H1 (cell line): Measurements from ENCODE around the gene NDUFV1. TPM values are rescaled to one million over a fixed set of nuclear protein-coding genes. Genes with fewer than 3 reads are reported as not detected.

Experiments used
- BACH1 ChIP-seq: IDR thresholded peaks from 2 replicates; pipeline ENCODE4 v1.6.1; 2012; ENCODE audit warnings: low read length, improper control_type of control experiment
- CHD1 ChIP-seq: IDR thresholded peaks from 2 replicates; pipeline ENCODE4 v1.6.1; 2012; ENCODE audit warnings: low read depth, low read length, improper control_type of control experiment
- CHD7 ChIP-seq: fragments of 300-600 bp; sonication (generic); IDR thresholded peaks from 2 replicates; pipeline ENCODE4 v1.7.1; 2012; ENCODE audit warnings: low read length, moderate library complexity, mild to moderate bottlenecking, inconsistent platforms; ENCODE audit not compliant: insufficient replicate concordance
- FOSL1 ChIP-seq: IDR thresholded peaks from 2 replicates; pipeline ENCODE4 v1.6.1; 2011; ENCODE audit warnings: mild to moderate bottlenecking, low read depth, low read length, moderate library complexity; ENCODE audit not compliant: insufficient read depth
- HDAC2 ChIP-seq, 2 experiments: fragments of 300-600 bp in 1 of 2; sonication (generic) in 1 of 2; IDR thresholded peaks; 2 replicates each; pipeline ENCODE4 v1.6.1; 2011 to 2012; ENCODE audit warnings: low read depth in 2 of 2, low read length in 2 of 2, mild to moderate bottlenecking in 2 of 2, moderate library complexity in 2 of 2, borderline replicate concordance in 1 of 2, inconsistent platforms in 1 of 2
- JUND ChIP-seq: IDR thresholded peaks from 2 replicates; pipeline ENCODE4 v1.6.1; 2011; ENCODE audit warnings: mild to moderate bottlenecking, improper control_type of control experiment, low read length
- MAFK ChIP-seq: IDR thresholded peaks from 2 replicates; pipeline ENCODE4 v1.6.1; 2012; ENCODE audit warnings: low read depth, mild to moderate bottlenecking, improper control_type of control experiment, low read length
- NANOG ChIP-seq: IDR thresholded peaks from 2 replicates; pipeline ENCODE4 v1.6.1; 2011; ENCODE audit warnings: low read length, low read depth, mild to moderate bottlenecking, inconsistent platforms; ENCODE audit not compliant: insufficient read depth, poor library complexity, severe bottlenecking
- POLR2A ChIP-seq, 2 experiments: IDR thresholded peaks; 1 replicate in 1 of 2; 2 replicates in 1 of 2; pipeline ENCODE4 v1.6.1; 2011; ENCODE audit warnings: low read depth in 2 of 2, low read length in 2 of 2, mild to moderate bottlenecking in 2 of 2; ENCODE audit errors: control extremely low read depth in 1 of 2
- TBP ChIP-seq: IDR thresholded peaks from 2 replicates; pipeline ENCODE4 v1.6.1; 2011; ENCODE audit warnings: low read depth, low read length, improper control_type of control experiment
- YY1 ChIP-seq: IDR thresholded peaks from 2 replicates; pipeline ENCODE4 v1.6.1; 2011; ENCODE audit warnings: low read depth, mild to moderate bottlenecking, low read length
- polyA plus RNA-seq, 7 experiments: library from polyadenylated mRNA; depleted of rRNA in 3 of 7; stranded (reverse) in 5 of 7; unstranded in 2 of 7; fragments of >200 nt in 5 of 7; fragments of 200-250 nt in 2 of 7; gene quantifications; 1 replicate in 5 of 7; 2 replicates in 1 of 7; 4 replicates in 1 of 7; pipeline versions ENCODE4 v1.2.1 to v1.2.3, GENCODE V29; 2011 to 2013; ENCODE audit warnings: missing spikeins in 2 of 7, mixed read lengths in 2 of 7
- total RNA-seq: library from RNA; stranded (reverse); fragmentation: NEBNext Ultra II Directional; extraction: Animal tissue kit (Norgen Biotek cat#: 25700); gene quantifications from 2 replicates; pipeline ENCODE4 v1.2.1, GENCODE V29; 2021

NDUFV1 gene
- total and polyA plus RNA-seq, 2 of the 8 experiments (the other 6 are each of a cell fraction or from before 2014, with no cell fraction given) = 125 to 131 TPM

DNA sequence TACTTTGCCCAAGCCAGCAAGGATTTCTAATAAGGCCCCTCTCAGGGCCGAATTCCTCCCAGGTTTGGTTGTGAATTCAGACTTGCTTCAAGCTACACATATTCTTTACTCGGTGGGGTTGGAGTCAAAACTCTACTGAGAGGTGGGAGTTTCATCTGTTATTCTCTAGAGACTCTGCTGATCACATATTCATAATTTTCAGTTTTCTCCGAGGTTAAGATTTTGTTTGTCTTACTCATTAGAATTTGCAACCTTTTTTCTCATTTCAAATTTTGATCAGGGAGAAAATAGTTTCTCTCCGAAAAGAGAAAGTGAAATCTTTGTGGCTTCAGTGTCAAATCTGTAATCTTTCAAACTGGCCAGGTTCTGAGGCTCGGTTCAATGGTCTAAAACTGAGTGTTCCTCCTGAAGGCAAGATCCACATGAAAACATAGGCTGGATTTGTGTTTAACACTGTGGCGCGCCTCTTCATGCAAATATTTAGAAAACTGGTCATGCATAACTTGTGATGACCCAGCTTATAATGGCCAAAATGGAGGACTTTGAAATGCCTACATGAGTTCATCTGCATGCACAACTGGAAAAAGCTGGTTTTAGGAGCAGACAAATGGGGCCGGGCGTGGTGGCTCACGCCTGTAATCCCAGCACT, 44.6 kb upstream of the NDUFV1 start (continued):
- TF ChIP-seq CHD7 (no peak), BACH1 (no peak), CHD1 (no peak), TBP (no peak), FOSL1 (no peak), JUND (no peak), YY1 (no peak), NANOG (no peak), POLR2A (IDR thresholded peaks at IDR 0.05; ENCODE audit: control extremely low read depth in 1 of 2, low read depth in 2 of 2, low read length in 2 of 2) (no peak), MAFK (no peak), HDAC2 (IDR thresholded peaks at IDR 0.05; ENCODE audit: borderline replicate concordance in 1 of 2, low read depth in 2 of 2, low read length in 2 of 2) (no peak)
